ENCODE results near the gene CSMD2.

Gene CSMD2

DNA sequence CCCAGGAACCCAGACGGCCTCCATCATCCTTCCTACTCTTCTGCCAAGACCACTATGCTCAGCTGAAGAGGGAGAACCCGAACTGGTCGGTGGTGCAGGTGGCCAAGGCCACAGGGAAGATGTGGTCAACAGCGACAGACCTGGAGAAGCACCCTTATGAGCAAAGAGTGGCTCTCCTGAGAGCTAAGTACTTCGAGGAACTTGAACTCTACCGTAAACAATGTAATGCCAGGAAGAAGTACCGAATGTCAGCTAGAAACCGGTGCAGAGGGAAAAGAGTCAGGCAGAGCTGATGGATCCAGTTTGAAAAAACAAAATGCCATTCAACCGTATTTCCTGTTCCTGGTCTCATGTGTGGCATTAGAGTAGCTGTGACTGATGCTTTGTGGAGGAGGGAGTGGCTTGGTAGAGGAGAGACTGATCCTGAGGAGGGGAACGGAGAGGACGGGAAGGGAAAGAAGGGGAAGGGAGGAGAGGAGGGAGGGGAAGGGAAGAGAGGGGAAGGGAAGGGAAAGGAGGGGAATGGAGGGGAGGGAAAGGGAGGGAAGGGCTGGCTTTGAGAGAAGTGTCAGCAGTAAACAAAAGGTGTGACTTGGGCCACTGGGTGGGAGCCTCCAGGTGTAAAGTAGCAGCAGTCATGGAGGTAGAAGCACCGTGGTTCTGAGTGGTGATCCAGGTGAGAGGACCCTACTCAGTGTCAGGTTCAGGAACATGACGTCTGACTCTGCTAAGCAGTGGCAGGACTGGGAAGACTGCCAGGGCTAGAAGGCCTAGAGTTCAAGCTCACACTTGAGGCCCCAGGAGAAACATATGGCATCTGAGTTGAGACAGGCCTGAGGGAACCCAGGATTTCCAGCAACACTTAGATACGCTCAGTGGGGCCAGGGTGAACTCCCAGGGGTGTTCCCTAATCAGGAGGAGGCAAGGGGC is 300.3 kb downstream of the CSMD2 start:
- DNase-seq (ENCODE audit: low read depth in 3 of 3, low spot score in 1 of 3) = no peak

DNA sequence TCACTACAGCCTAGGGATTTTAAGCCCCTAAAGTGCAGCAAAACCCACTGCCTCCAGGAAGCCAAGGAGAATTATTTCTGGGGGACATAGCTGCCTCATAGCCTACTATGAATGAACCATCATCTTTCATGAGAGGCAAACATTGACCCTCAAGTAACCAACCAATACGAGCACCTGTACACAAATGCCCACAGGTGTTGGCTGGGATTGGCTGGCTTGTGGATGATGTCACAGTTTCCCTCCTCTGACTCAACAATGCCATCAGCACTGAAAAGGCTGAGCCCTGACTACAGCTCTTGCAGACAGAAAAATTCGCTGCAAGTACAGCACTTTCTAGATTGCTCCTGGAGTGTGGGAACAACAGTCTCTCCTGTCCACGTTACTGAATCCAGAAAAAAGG is 301.3 kb downstream of the CSMD2 start, which contains the start of gene HMGB4:
Gene HMGB4 (plus strand): TSS at position 301 of the 400 bp plus-strand sequence. CDS start 113 bp downstream, outside the sequence.
- no peak for DNase-seq (ENCODE audit: low read depth in 3 of 3, low spot score in 1 of 3)

DNA sequence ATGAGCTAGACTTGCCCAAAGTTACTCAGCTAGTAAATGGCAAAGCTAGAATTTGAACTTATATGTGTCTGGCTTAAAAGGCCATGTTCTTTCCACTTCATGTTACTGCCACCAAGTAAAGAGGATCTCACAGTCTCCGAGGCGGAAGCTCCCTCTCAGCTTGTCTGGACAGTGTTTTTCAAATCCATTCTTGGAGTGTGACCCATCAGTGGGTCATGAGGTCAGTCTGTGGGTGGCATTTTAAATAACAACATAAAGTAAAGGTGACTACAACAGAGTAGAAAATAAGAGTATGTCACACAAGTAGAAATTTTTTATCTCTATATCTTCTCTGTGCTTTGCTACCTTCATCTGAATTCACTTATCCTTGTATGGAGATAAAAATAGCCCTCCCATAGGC is 304.4 kb downstream of the CSMD2 start:
- no peak for DNase-seq (ENCODE audit: low read depth in 3 of 3, low spot score in 1 of 3)

DNA sequence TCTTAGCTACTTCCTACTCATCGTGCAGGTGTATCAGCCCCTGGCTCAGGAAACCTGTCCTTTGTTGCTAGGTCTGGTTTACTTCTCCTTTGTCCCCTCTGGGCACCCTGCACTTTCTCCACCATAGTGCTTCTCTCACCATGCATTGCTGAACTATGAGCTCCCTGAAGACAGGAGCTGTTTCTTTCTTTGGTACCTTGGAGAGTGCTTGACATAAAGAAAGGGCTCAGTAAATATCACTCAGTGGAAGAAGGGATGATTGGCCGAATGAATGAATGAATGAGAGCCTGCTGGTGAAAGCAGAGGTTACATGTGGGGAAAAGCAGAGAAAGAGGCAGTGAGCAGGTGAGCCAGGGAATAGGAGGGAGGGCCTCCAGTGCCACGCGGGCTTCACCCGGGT is 310.9 kb downstream of the CSMD2 start:
- DNase-seq (ENCODE audit: low read depth in 3 of 3, low spot score in 1 of 3) = no peak

DNA sequence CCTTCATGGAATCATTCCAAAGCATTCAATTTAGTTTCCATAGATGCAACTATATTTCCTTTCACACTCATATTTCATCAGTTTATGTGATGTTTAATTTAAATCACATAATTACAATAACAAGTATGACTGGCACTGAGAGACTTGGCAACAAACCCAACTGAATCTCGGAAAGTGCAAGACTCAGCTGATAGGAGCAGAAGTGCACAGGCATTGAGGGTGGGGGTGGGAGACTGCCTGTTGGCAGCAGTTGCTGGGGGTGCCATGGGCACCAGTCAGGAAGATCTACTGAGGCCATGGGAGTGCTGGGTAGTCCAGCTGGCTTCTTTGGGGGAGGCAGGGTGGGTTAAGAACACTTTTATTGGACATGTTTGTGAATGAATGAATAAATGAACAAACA is 311.6 kb downstream of the CSMD2 start:
- DNase-seq (ENCODE audit: low read depth in 3 of 3, low spot score in 1 of 3) = no peak

DNA sequence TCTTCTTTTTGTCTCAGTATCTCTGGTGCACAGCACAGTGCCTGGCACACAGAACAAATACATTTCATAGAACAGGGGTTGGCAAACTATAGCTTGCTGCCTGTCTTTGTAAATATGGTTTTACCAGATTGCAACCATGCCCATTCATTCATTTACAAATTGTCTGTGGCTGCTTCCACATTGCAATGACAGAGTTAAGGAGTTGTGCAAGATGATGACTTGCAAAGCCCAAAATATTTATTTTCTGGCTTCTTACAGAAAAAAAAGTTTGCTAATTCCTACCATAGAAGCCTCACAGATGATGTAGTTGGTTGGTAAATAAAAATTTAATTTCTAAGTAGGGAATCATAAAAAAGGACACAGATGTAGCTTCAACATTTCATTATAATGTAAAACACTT is 312.3 kb downstream of the CSMD2 start:
- no peak for DNase-seq (ENCODE audit: low read depth in 3 of 3, low spot score in 1 of 3)

DNA sequence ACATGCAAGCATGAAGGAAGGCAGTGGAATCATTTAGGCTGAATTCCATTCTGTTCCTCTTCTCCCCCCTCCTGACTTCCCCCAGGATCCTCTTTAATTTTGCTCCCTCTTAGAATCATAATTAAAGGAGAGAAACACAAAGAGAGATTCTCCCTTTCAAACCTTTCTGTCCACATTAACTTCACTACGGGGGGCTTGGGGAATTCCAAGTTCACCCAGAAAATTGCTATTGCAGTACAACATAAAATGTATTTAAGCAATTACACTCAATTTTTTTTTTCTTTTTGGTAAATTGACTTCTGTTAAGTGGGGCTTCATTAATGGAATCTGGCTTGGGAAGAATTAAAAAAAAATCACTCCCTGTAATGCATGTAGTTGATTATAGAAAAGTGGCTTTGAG is 314.5 kb downstream of the CSMD2 start:
- DNase-seq (ENCODE audit: low read depth in 3 of 3, low spot score in 1 of 3) = no peak

DNA sequence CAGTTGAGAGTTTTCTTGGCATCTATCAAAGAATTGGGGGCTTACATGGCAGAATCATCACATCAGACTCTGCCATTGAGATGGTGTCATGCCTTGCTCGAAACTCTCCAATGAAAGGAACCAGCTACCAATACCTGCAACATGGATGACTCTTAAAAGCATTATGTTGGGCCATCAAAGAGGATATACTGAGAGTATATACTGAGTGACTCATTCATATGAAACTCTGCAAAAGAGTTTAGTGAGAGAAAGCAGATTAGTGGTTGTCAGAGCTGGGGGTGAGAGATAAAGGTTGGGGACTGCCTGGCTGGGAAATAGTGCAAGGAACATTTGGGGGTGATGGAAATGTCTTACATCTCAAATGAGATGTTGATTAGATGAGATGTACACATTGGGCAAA is 315.8 kb downstream of the CSMD2 start:
- DNase-seq (ENCODE audit: low read depth in 3 of 3, low spot score in 1 of 3) = no peak

DNA sequence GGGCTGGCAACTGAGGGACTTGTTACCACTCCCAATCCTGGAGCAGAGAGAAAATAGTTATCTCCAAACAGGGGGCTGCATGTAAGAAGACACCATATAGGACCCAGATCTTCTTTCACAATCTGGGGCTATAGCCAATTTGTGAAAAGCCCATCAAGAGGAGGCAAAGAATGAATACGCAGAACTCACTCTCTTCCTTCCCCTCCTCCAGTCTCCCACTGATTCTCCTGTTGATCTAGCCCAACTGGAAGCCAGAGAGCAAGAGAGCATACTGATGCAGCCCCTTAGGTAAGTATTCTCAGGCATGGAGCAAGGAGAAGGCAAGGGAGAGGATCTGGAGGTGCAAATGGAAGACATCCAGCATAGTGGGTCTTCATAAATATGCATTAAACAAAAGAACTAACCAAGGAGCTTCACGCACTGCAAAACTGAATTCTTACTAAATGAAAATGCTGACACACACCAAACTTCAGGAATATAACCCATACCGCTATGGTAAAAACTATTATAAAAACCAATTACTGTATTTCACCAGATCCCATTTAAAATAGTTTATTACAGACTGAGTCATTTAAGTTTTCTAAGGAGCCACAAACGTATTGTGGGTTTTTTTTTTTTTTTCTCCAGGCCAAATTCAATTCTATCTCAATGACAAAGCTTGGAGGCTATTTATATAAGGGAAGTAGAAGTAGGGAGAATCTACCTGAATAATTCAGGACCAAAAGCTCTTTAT is 316.7 kb downstream of the CSMD2 start:
- DNase-seq (ENCODE audit: low read depth in 3 of 3, low spot score in 1 of 3) = no peak

DNA sequence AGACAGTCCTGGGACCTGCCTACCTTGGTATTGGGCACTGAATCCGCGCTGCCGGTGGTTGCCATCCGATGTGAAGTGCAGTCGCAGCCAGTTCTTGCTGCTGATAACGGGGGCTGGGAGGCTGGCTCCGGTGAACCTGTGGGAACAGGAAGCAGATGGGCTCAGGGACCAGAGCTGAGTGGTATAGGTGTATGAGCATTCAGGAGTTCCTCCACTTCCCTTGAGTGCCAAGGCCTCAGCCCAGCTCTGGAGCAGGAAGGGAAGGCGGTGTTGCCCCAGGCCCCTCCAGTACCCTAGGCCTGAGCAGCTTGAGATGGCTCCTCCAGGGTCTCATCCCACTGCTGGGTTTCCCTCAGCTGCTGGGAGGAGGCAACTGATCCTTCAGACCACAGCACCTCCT is 318.2 kb downstream of the CSMD2 start:
- DNase-seq (ENCODE audit: low read depth in 3 of 3, low spot score in 1 of 3) = no peak

DNA sequence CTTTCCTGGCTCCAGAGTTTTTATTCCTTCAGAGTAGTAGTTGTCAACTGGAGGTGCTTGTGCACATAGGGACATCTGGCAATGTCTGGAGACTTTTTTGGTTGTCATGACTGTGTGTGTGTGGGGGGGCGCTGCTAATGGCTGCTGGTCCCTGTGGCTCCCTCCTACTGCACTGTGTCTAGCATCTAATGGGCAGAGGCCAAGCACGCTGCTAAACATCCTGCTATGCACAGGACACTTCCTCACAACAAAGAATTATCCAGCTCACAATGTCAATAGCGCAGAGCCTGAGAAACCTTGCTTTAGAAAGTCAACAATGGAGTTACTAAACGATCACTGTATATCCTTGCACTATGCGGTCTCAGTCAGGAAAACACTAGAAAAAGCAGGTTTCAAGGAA is 320.9 kb downstream of the CSMD2 start:
- no peak for DNase-seq (ENCODE audit: low read depth in 3 of 3, low spot score in 1 of 3)

DNA sequence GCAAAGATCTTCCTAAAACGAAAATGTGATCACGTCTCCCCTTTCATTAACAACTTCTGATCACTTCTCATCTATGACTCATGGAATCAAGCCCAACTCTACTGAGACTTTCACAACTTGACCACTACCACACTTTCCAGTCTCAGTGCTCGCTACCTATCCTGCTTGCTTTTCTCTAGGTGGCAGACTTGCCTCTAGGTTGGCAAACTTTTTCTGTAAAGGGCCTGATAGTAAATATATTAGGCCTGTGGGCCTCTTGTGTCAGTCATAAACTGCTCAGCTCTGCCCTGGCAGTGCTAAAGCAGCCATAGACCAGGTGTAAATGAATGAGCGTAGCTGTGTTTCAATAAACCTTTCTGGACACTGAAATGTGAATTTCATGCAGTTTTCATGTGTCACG is 322.7 kb downstream of the CSMD2 start:
- DNase-seq (ENCODE audit: low read depth in 3 of 3, low spot score in 1 of 3) = no peak

DNA sequence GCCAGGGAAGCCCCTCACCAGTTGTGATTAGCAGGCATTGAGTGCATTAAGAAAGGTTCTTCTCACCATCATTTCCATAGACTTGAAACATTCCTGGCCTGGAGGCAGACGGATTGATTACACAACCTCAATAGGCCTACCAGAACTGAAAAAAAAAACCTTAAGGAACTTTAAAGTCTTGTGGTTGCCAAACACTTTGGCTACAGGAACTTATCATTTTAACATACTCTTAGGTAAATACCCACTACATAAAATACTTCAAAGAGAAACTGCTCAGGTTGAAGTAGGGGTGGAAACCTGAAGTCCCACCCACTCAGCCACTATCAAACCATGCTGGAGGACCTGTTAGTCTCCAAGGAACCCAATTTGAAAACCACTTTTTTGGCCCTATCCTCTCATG is 323.5 kb downstream of the CSMD2 start:
- no peak for DNase-seq (ENCODE audit: low read depth in 3 of 3, low spot score in 1 of 3)

DNA sequence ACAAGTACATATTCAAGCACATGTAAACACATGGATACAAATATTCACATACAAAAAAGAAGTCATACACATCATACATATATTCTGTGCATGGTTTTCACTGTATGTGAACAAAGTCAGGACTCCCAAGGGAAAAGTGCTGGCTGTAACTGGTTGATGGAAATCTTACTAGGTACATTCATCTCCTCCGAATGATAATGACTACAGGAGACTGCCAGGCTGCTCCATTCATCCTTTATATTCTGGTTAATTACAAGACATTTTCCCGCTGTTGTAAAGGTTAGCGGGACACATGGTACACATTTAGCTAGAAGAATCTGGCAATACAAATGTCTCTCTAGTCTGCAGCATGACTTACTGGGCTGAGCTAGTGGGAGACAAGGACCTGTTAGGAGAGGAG is 327.4 kb downstream of the CSMD2 start:
- no peak for DNase-seq (ENCODE audit: low read depth in 3 of 3, low spot score in 1 of 3)

DNA sequence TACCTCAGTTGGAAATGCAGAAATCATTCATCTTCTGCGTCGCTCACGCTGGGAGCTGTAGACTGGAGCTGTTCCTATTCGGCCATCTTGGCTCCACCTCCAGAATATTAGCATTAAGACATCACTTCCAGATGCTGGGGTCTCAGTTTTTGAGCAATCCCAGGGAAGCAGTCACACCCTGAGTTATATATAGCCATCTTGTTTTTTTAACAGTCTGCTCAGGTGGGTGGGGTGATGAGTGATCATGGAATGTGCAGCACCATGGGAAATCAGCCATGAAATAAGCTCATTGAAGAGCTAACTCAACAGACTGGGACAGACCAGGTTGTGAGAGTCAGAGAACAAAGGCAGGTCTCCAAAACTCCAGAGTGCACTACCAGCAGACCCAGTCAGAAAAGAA is 328.1 kb downstream of the CSMD2 start:
- DNase-seq (ENCODE audit: low read depth in 3 of 3, low spot score in 1 of 3) = no peak

DNA sequence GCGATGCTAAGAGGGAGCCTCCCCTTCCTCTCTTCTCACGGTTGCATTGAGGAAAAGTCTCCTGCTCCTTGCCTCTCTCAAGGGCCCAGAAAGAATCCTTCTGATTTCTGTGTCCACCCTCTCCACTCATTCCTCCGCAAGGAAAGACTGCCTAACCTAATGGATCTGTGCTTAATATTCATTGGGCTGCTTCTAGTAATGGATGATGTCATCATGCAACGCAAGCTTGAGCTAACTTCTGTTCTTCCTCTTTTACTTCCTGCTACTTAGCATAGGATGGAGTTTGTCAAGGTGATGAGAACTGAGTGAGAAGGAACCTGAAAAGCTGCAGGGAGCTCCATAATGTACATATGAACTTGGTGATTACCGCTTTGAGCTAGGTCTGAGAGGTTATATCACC is 336.4 kb downstream of the CSMD2 start:
- no peak for DNase-seq (ENCODE audit: low read depth in 3 of 3, low spot score in 1 of 3)

DNA sequence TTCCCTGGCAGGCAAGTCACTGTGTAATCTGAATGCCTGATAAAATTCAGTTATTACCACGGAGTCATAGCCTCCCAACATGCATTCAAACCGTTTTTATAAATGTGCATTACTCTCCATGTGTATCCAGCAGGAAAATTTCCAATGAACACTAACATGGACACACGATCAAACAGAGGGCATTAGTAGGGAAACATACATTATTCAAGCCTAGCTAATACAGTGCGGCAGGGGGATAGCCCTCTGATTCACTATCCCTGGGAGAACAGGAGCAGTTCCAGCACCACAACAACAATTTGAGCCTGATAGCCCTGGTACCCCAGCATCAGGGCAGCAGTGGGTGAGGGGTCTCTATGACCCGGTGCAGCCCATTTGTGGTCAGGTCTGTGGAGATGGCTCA is 337.0 kb downstream of the CSMD2 start:
- no peak for DNase-seq (ENCODE audit: low read depth in 3 of 3, low spot score in 1 of 3)

DNA sequence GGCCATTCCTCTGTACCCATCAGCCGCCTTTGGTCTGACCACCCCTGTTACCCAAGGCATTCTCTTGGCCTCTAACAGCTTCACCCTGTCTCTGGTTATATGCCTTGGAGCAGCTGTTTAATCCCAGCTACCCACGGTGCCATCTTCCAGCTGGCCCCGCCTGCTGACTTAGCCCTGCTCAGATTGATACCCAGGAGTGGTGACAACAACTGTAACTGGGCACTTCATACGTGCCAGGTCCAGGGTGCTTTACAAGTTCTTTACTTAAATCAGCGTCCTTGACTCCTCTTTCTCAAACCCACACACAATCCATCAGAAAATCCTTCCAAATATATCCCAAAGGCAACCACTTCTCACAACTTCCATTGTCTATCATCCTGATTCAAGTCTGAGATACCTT is 338.3 kb downstream of the CSMD2 start:
- no peak for DNase-seq (ENCODE audit: low read depth in 3 of 3, low spot score in 1 of 3)

DNA sequence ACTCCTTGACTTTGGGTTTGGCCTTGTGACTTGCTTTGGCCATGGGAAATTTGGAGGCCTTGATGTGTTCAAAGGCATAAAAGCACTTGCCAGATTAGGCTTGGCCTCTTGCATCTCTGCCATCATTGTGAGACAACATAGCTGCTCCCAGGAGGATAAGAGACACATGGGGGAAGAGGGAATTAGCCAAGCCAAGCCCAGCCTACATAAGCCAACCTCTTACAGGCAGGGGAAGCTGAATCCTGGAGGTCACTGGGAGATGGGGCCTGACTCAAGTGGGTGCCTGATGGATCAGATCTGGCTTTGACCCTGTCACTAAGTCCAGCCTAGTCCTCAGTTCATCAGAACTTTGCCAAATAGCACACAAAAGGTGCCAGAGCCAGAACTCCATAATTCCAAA is 338.7 kb downstream of the CSMD2 start:
- no peak for DNase-seq (ENCODE audit: low read depth in 3 of 3, low spot score in 1 of 3)

DNA sequence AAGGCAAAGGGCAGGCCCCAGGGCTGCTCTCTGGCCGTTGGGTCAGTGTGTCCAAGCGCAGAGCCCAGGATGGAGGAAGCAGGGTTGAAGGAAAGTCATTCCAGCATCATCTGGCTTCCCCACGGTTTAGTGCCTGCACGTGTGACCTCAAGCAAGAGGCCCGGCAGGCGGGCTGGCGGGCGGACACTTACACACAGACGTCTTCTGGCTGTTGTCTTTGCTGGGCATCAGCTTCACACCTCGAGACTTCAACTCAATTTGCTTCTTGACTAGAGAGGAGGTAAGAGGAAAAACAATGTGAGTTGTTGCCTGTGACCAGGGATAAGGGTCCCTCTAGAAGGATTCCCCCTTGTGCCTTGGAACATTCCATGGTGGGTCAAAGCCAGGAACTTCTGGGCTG is 339.5 kb downstream of the CSMD2 start:
- DNase-seq (ENCODE audit: low read depth in 3 of 3, low spot score in 1 of 3) = no peak

DNA sequence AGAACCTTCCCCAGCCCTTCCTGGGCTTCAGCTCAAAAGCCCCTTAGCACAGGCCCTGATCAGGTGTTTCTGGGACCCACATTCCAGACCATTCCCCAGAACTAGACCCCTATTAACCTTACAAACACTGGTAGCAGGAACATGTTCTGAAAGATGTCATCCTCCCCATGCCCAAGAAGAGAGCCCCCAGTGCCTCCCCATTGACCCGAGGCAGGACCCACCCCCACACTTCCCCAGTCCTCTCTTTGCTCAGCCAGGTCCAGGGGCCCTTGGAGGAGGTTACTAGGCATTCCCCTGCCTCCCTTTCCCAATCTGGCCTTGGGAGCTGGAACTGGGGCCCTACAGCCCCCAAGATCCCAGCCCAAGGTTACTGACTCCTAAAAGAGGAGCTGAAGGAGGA is 340.1 kb downstream of the CSMD2 start:
- DNase-seq (ENCODE audit: low read depth in 3 of 3, low spot score in 1 of 3) = no peak

DNA sequence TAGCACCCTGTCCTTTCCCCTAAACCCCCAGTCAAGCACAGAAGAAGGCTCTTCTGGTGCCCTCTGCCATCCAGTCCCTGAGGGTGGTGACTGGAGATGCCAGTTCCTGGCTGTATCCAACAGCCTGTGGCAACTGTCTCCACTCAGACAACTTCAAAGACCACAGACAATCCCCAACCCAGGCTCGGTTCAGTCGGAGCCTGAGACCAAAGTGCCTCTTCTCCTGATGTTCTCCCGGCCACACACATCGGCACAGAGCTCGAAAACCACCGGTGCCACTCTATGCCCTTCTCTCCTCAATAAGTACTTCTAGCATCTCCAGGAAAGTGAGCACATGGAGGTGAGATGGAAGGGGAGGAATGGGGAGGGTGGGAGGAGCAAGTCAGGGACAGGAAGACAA is 340.7 kb downstream of the CSMD2 start:
- DNase-seq (ENCODE audit: low read depth in 3 of 3, low spot score in 1 of 3) = no peak
